GM18951 (cell line): ENCODE measurements around the gene DFFA.
"Not testable (repeated sequence)": the region's sequence is repeated elsewhere in the genome, so short reads cannot be mapped to it uniquely, and the experiment has no call there.

Experiments
- POLR2A ChIP-seq: IDR thresholded peaks from 4 replicates; pipeline ENCODE4 v1.6.1; 2011; ENCODE audit warnings: mild to moderate bottlenecking; ENCODE audit not compliant: insufficient read length, insufficient read depth; ENCODE audit errors: extremely low read depth
- in situ Hi-C: fragments of 300-500 bp; cut with MboI; formaldehyde crosslinking; loops from one replicate; pipeline ENCODE4 v1.12.0; 2022; ENCODE audit warnings: low sequenced_read_pairs, mixed read lengths, inconsistent platforms; ENCODE audit not compliant: unreplicated experiment

The DFFA gene

GRCh38 chr1:10440794-10441193 lies 31.5 kb downstream of the DFFA start:
- TF ChIP-seq POLR2A = no peak
- in situ Hi-C loops = no loop called here

GRCh38 chr1:10440305-10440704 lies 32.0 kb downstream of the DFFA start:
- no peak for TF ChIP-seq POLR2A
- in situ Hi-C loops = no loop called here

- in situ Hi-C loops = no loop called here
- no peak for TF ChIP-seq POLR2A
Observed at GRCh38 chr1:10438677-10439163, 33.6 kb downstream of the DFFA start.

GRCh38 chr1:10437052-10437451 lies 35.3 kb downstream of the DFFA start:
- in situ Hi-C loops = no loop called here

GRCh38 chr1:10434590-10434989 lies 37.7 kb downstream of the DFFA start:
- in situ Hi-C loops = no loop called here
- no peak for TF ChIP-seq POLR2A

More at GRCh38 chr1:10437052-10437451, 35.3 kb downstream of the DFFA start:
- TF ChIP-seq POLR2A = no peak

GRCh38 chr1:10433790-10434189 lies 38.5 kb downstream of the DFFA start:
- TF ChIP-seq POLR2A = no peak
- in situ Hi-C loops = no loop called here

GRCh38 chr1:10432910-10433700 lies 39.2 kb downstream of the DFFA start:
- in situ Hi-C loops = no loop called here

GRCh38 chr1:10431070-10431730 lies 41.1 kb downstream of the DFFA start:
- in situ Hi-C loops = no loop called here
- TF ChIP-seq POLR2A = no peak

More at GRCh38 chr1:10432910-10433700, 39.2 kb downstream of the DFFA start:
- no peak for TF ChIP-seq POLR2A

- TF ChIP-seq POLR2A = peak; percentile 72
- in situ Hi-C loops = no loop called here
Observed at GRCh38 chr1:10430216-10431069, 41.9 kb downstream of the DFFA start, which contains the start of gene CENPS. Gene CENPS (plus strand): TSS chr1:10430433. CDS start chr1:10430518, 85 bp downstream.

- in situ Hi-C loops = no loop called here
- no peak for TF ChIP-seq POLR2A
Observed at GRCh38 chr1:10429868-10430215, 42.5 kb downstream of the DFFA start.

- in situ Hi-C loops = no loop called here
- TF ChIP-seq POLR2A = no peak
Observed at GRCh38 chr1:10428984-10429383, 43.3 kb downstream of the DFFA start.

- in situ Hi-C loops = not testable (repeated sequence)
Observed at GRCh38 chr1:10426535-10426848, 45.8 kb downstream of the DFFA start.

GRCh38 chr1:10425826-10426534 lies 46.3 kb downstream of the DFFA start:
- in situ Hi-C loops = not testable (repeated sequence)

- no peak for TF ChIP-seq POLR2A
- in situ Hi-C loops = no loop called here
Observed at GRCh38 chr1:10424651-10425050, 47.7 kb downstream of the DFFA start.
